ENCODE data around the gene PKN2. TPM values are rescaled to one million over a fixed set of nuclear protein-coding genes. Genes with fewer than 3 reads are reported as not detected.
"Not testable (repeated sequence)": the region's sequence is repeated elsewhere in the genome, so short reads cannot be mapped to it uniquely, and the experiment has no call there.

Gene PKN2
- total RNA-seq, 2 donors from 2014 or later: 64.6 to 71.1 TPM

DNA sequence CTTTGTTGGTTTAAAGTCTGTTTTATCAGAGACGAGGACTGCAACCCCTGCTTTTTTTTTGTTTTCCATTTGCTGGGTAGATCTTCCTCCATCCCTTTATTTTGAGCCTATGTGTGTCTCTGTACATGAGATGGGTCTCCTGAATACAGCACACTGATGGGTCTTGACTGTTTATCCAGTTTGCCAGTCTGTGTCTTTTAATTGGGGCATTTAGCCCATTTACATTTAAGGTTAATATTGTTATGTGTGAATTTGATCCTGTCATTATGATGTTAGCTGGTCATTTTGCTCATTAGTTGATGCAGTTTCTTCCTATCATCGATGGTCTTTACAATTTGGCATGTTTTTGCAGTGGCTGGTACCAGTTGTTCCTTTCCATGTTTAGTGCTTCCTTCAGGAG lies 32.5 kb downstream of the PKN2 start:
- not testable (repeated sequence) for H3K4me1 ChIP-seq (ENCODE audit: control insufficient read depth, insufficient read depth, low read length); H3K4me3 ChIP-seq (ENCODE audit: low read length); H3K9ac ChIP-seq (ENCODE audit: extremely low read depth, low read length, poor library complexity, severe bottlenecking); DNase-seq; H3K27ac Mint-ChIP-seq; H3K27me3 Mint-ChIP-seq (ENCODE audit: insufficient read depth); H3K4me3 Mint-ChIP-seq; H3K27me3 ChIP-seq (ENCODE audit: control insufficient read depth, insufficient read depth, low read length, poor library complexity, severe bottlenecking); H3K36me3 ChIP-seq (ENCODE audit: control insufficient read depth, insufficient read depth, low read length); H3K27ac ChIP-seq (ENCODE audit: low read depth, low read length); H3K9me3 ChIP-seq (ENCODE audit: control insufficient read depth, low read length)
- Mint-ChIP-seq H3K4me1 (peaks cover 20% of the 10 kb centered on the region), H3K9me3 (peaks cover 13% of the 10 kb centered on the region), H3K36me3 (ENCODE audit: low read depth) (peaks cover 19% of the 10 kb centered on the region)
- 95% methylated on average over 2 of the region's 2 CpGs; no CpG with 5 or more reads in 1 of the 2 experiments for WGBS, 2 experiments (ENCODE audit: insufficient coverage in 1 of 2, insufficient read length in 1 of 2)

DNA sequence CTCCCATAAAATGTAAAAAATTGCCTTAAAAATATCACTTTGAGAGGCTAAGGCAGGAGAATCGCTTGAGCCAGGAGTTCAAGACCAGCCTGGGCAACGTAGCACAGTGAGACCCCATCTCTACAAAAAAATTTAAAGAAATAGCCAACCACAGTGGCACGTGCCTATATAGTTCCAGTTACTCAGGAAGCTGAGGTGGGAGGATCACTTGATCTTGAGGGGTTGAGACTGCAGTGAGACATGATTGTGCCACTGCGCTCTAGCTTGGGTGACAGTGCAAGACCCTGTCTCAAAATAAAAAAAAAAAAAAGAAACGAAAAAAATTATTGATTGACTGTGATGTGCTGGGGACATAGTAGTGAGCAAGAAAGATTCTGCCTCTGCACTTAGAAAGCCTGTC lies 38.4 kb downstream of the PKN2 start:
- no peak overlapping the region for H3K27ac Mint-ChIP-seq
- Histone ChIP-seq H3K27ac (ENCODE audit: low read depth, low read length) (no peak overlapping the region), H3K36me3 (ENCODE audit: control insufficient read depth, insufficient read depth, low read length) (peaks cover 4% of the 10 kb centered on the region), H3K9me3 (ENCODE audit: control insufficient read depth, low read length) (no peaks in the 10 kb centered on the region), H3K27me3 (ENCODE audit: control insufficient read depth, insufficient read depth, low read length, poor library complexity, severe bottlenecking) (no peaks in the 10 kb centered on the region), H3K4me1 (ENCODE audit: control insufficient read depth, insufficient read depth, low read length) (no peaks in the 10 kb centered on the region), H3K9ac (ENCODE audit: extremely low read depth, low read length, poor library complexity, severe bottlenecking) (no peak overlapping the region), H3K4me3 (ENCODE audit: low read length) (no peak overlapping the region)
- TF ChIP-seq, protein P1, sequence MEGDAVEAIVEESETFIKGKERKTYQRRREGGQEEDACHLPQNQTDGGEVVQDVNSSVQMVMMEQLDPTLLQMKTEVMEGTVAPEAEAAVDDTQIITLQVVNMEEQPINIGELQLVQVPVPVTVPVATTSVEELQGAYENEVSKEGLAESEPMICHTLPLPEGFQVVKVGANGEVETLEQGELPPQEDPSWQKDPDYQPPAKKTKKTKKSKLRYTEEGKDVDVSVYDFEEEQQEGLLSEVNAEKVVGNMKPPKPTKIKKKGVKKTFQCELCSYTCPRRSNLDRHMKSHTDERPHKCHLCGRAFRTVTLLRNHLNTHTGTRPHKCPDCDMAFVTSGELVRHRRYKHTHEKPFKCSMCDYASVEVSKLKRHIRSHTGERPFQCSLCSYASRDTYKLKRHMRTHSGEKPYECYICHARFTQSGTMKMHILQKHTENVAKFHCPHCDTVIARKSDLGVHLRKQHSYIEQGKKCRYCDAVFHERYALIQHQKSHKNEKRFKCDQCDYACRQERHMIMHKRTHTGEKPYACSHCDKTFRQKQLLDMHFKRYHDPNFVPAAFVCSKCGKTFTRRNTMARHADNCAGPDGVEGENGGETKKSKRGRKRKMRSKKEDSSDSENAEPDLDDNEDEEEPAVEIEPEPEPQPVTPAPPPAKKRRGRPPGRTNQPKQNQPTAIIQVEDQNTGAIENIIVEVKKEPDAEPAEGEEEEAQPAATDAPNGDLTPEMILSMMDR (conservative IDR thresholded peaks at IDR 0.05): no peak
- 84 to 86% methylated on average over 3 to 5 of the region's 5 CpGs for WGBS, 2 experiments (ENCODE audit: insufficient coverage in 1 of 2, insufficient read length in 1 of 2)
- no peak for DNase-seq
- peaks cover 5% of the 10 kb centered on the region for H3K36me3 Mint-ChIP-seq (ENCODE audit: low read depth)
- H3K9me3 Mint-ChIP-seq: no peaks in the 10 kb centered on the region
- H3K27me3 Mint-ChIP-seq (ENCODE audit: insufficient read depth): no peaks in the 10 kb centered on the region
- H3K4me1 Mint-ChIP-seq: peaks cover 12% of the 10 kb centered on the region
- no peak overlapping the region for H3K4me3 Mint-ChIP-seq

DNA sequence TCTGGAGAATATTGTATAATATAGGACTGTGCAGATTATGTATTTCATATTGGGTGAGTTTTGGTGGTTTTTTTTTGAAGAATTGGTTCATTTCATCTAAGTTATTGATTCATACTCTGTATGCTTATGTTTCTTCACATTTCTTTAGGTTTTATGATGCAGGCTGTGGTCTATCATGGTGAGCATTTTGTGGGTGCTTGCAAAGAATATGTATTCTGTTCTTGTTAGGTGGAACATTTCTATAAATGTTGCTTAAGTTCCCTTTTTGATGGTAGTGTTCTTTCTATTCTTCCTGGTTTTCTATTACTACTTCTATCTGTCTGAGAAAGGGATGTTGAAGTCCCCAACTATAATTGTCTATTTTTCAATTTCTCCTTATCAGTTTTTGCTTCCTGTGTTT lies 42.6 kb downstream of the PKN2 start:
- no peaks in the 10 kb centered on the region for H3K27me3 Mint-ChIP-seq (ENCODE audit: insufficient read depth)
- H3K27me3 ChIP-seq (ENCODE audit: control insufficient read depth, insufficient read depth, low read length, poor library complexity, severe bottlenecking): no peaks in the 10 kb centered on the region
- H3K4me3 ChIP-seq (ENCODE audit: low read length): no peak overlapping the region
- no peak overlapping the region for H3K27ac Mint-ChIP-seq
- peaks cover 13% of the 10 kb centered on the region for H3K36me3 Mint-ChIP-seq (ENCODE audit: low read depth)
- no peak overlapping the region for H3K4me3 Mint-ChIP-seq
- H3K27ac ChIP-seq (ENCODE audit: low read depth, low read length): no peak overlapping the region
- H3K9me3 ChIP-seq (ENCODE audit: control insufficient read depth, low read length): no peaks in the 10 kb centered on the region
- peaks cover 13% of the 10 kb centered on the region for H3K36me3 ChIP-seq (ENCODE audit: control insufficient read depth, insufficient read depth, low read length)
- no peak for DNase-seq
- peaks cover 27% of the 10 kb centered on the region for H3K4me1 Mint-ChIP-seq
- no peaks in the 10 kb centered on the region for H3K9me3 Mint-ChIP-seq
- H3K4me1 ChIP-seq (ENCODE audit: control insufficient read depth, insufficient read depth, low read length): no peaks in the 10 kb centered on the region
- TF ChIP-seq, protein P1 (conservative IDR thresholded peaks at IDR 0.05): no peak
- H3K9ac ChIP-seq (ENCODE audit: extremely low read depth, low read length, poor library complexity, severe bottlenecking): no peak overlapping the region

DNA sequence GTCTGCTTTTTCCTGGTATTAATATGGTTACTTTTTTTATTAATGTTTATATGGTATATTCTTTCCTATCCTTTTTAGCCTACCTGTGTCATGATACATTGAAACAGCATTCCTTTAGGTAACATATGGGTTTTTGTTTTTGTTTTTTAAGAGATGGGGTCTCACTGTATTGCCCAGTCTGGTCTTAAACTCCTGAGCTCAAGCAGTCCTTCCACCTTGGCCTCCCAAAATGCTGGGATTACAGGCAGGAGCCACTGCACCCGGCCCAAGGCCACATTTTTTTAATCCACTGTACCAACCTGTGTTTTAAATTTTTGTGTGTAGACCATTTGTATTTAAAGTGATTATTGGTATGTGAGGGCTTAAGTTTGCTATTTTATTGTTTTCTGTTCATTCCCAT lies 43.1 kb downstream of the PKN2 start:
- H3K9me3 ChIP-seq (ENCODE audit: control insufficient read depth, low read length): no peaks in the 10 kb centered on the region
- H3K27ac ChIP-seq (ENCODE audit: low read depth, low read length): no peak overlapping the region
- no peak overlapping the region for H3K4me3 ChIP-seq (ENCODE audit: low read length)
- Mint-ChIP-seq H3K36me3 (ENCODE audit: low read depth) (peaks cover 13% of the 10 kb centered on the region), H3K4me3 (no peak overlapping the region), H3K4me1 (peaks cover 29% of the 10 kb centered on the region), H3K27me3 (ENCODE audit: insufficient read depth) (no peaks in the 10 kb centered on the region), H3K9me3 (no peaks in the 10 kb centered on the region), H3K27ac (no peak overlapping the region)
- H3K9ac ChIP-seq (ENCODE audit: extremely low read depth, low read length, poor library complexity, severe bottlenecking): no peak overlapping the region
- no peaks in the 10 kb centered on the region for H3K27me3 ChIP-seq (ENCODE audit: control insufficient read depth, insufficient read depth, low read length, poor library complexity, severe bottlenecking)
- H3K36me3 ChIP-seq (ENCODE audit: control insufficient read depth, insufficient read depth, low read length): peaks cover 13% of the 10 kb centered on the region
- no peaks in the 10 kb centered on the region for H3K4me1 ChIP-seq (ENCODE audit: control insufficient read depth, insufficient read depth, low read length)
- 100% methylated on average over 1 of the region's 1 CpG; no CpG with 5 or more reads in 1 of the 2 experiments for WGBS, 2 experiments (ENCODE audit: insufficient coverage in 1 of 2, insufficient read length in 1 of 2)
- DNase-seq: no peak
- TF ChIP-seq, protein P1 (conservative IDR thresholded peaks at IDR 0.05): no peak
